Pancreas (tissue), 10 donors: ENCODE measurements around the gene LIPI. TPM values are rescaled to one million over a fixed set of nuclear protein-coding genes. Genes with fewer than 3 reads are reported as not detected.

Experiments used
- ATAC-seq, 4 donors: fragments of 200-7000 bp; cut with Tn5 transposase; one replicate each; pipeline versions ENCODE4 v1.8.0 to v1.9.1; 2020; ENCODE audit warnings: mild to moderate bottlenecking in 4 of 4, moderate library complexity in 4 of 4
- DNase-seq, 6 donors: peaks; one replicate each; pipeline ENCODE4 v3.0.0-alpha.2; 2020
- FAIRE-seq: peaks from 2 replicates; lab custom pipeline; 2012; peaks lifted over from hg19 to GRCh38; lab: Jason Lieb, UNC
- H3K27ac ChIP-seq, 4 donors: fragments of 200-600 bp; sonication (generic); 1 replicate in 3 of 4; 2 replicates in 1 of 4; pipeline versions ENCODE4 v1.5.0 to v1.8.0; 2020
- H3K27me3 ChIP-seq, 4 donors: fragments of 200-600 bp; one replicate each; pipeline ENCODE4 v1.8.0; 2021
- H3K36me3 ChIP-seq, 3 donors: fragments of 200-600 bp; sonication (generic) in 1 of 3; one replicate each; pipeline versions ENCODE4 v1.5.0 to v1.8.0; 2020 to 2021
- H3K4me1 ChIP-seq, 3 donors: fragments of 200-600 bp; one replicate each; pipeline ENCODE4 v1.8.0; 2021
- H3K4me3 ChIP-seq, 4 donors: fragments of 200-600 bp; sonication (generic) in 2 of 4; one replicate each; pipeline versions ENCODE4 v1.5.0 to v1.8.0; 2020 to 2021
- H3K9me3 ChIP-seq, 4 donors: fragments of 200-600 bp; one replicate each; pipeline ENCODE4 v1.8.0; 2021
- CTCF ChIP-seq, 4 donors: fragments of 200-600 bp; sonication (generic) in 3 of 4; IDR thresholded peaks; one replicate each; pipeline versions ENCODE4 v1.5.0 to v1.8.0; 2021; ENCODE audit warnings: antibody characterized with exemption in 4 of 4
- WGBS, 2 donors: extraction: QIAGEN DNeasy Blood & Tissue Kit; methylation state at CpG; one replicate each; pipeline ENCODE4 v1.1.7; 2013; 5-methylcytosine and 5-hydroxymethylcytosine counted together
- intact Hi-C, 3 donors: fragments of 100-400 bp; cut with DNase I; formaldehyde crosslinking; loops; one replicate each; pipeline versions ENCODE4 v1.11.1 to v1.14.2; 2022
- polyA plus RNA-seq, 2 donors: library from polyadenylated mRNA; stranded (reverse); fragments of 200-250 nt; gene quantifications; one replicate each; pipeline ENCODE4 v1.2.3, GENCODE V29; 2013
- total RNA-seq, 6 donors: library from RNA; stranded (reverse); fragmentation: NEBNext Ultra II Directional in 4 of 6; extraction: Animal tissue kit (Norgen Biotek cat#: 25700) in 4 of 6; gene quantifications; one replicate each; pipeline versions ENCODE4 v1.2.1 to v1.2.4, GENCODE V29; 2021 to 2023
- donor health status: healthy with polysubstance abuse.
- donor health status: DM: no; HTN: no; CAD: no; lungs with moderate emphysema.
- donor health status: DM: no; HTN: no; CAD: no.
- donor health status: control.
- donor health status: control.
- donor health status: Bipolar disorder and iron deficiency.
- donor health status: DM: yes; HTN: yes; CAD: no.
- donor health status: DM: no; HTN: no; CAD: no.
- donor health status: DM: no; HTN: no; CAD: no.
- donor health status: DM: yes; HTN: yes; CAD: no.

Gene LIPI
- total and polyA plus RNA-seq, 8 donors = not detected

- FAIRE-seq (no peak), ATAC-seq (no peak), DNase-seq (no peak)
- Histone ChIP-seq H3K36me3 (no peaks in the 10 kb centered on the region), H3K27ac (no peak overlapping the region), H3K4me1 (no peaks in the 10 kb centered on the region), H3K27me3 (peaks cover 0 to 6% (median 0%) of the 10 kb centered on the region in 4 donors), H3K4me3 (no peak overlapping the region), H3K9me3 (no peaks in the 10 kb centered on the region)
- TF ChIP-seq CTCF (IDR thresholded peaks at IDR 0.05) = no peak
- intact Hi-C loops = no loop called here
Observed at GRCh38 chr21:14244911-14245310, 34.2 kb upstream of the LIPI start.

- no peak for FAIRE-seq
- DNase-seq = no peak
Observed at GRCh38 chr21:14243874-14244273, 33.1 kb upstream of the LIPI start.

GRCh38 chr21:14243461-14243860, 32.7 kb upstream of the LIPI start:
- DNase-seq (no peak), FAIRE-seq (no peak), ATAC-seq (no peak)
- H3K9me3 ChIP-seq = no peaks in the 10 kb centered on the region
- 28 to 84% methylated on average over 1 of the region's 1 CpG for WGBS, 2 donors
- H3K27me3 ChIP-seq = peaks cover 0 to 6% (median 0%) of the 10 kb centered on the region in 4 donors
- intact Hi-C loops = no loop called here
- H3K27ac ChIP-seq = no peak overlapping the region
- TF ChIP-seq CTCF (IDR thresholded peaks at IDR 0.05) = no peak
- H3K4me1 ChIP-seq = no peaks in the 10 kb centered on the region
- no peaks in the 10 kb centered on the region for H3K36me3 ChIP-seq
- no peak overlapping the region for H3K4me3 ChIP-seq

More at GRCh38 chr21:14243874-14244273, 33.1 kb upstream of the LIPI start:
- peaks cover 0 to 6% (median 0%) of the 10 kb centered on the region in 4 donors for H3K27me3 ChIP-seq
- no peaks in the 10 kb centered on the region for H3K4me1 ChIP-seq
- intact Hi-C loops = no loop called here
- H3K4me3 ChIP-seq = no peak overlapping the region
- WGBS, 2 donors = 21 to 24% methylated on average over 2 of the region's 2 CpGs
- peak in 1 of 4 donors; percentile 27 for ATAC-seq
- H3K36me3 ChIP-seq = no peaks in the 10 kb centered on the region
- no peak for TF ChIP-seq CTCF (IDR thresholded peaks at IDR 0.05)
- H3K27ac ChIP-seq = no peak overlapping the region
- H3K9me3 ChIP-seq = no peaks in the 10 kb centered on the region

- no peak for FAIRE-seq
- WGBS, 2 donors = 19 to 32% methylated on average over 2 of the region's 2 CpGs
- DNase-seq = no peak
- intact Hi-C loops = no loop called here
- H3K36me3 ChIP-seq = no peaks in the 10 kb centered on the region
- no peaks in the 10 kb centered on the region for H3K27me3 ChIP-seq
- H3K4me1 ChIP-seq = no peaks in the 10 kb centered on the region
- H3K27ac ChIP-seq = no peak overlapping the region
- no peak overlapping the region for H3K4me3 ChIP-seq
- H3K9me3 ChIP-seq = no peaks in the 10 kb centered on the region
- no peak for ATAC-seq
- TF ChIP-seq CTCF (IDR thresholded peaks at IDR 0.05) = no peak
Observed at GRCh38 chr21:14241297-14241696, 30.5 kb upstream of the LIPI start.

- no peak overlapping the region for H3K27ac ChIP-seq
- no peaks in the 10 kb centered on the region for H3K9me3 ChIP-seq
- FAIRE-seq (no peak), ATAC-seq (no peak), DNase-seq (no peak)
- intact Hi-C loops = no loop called here
- no peak overlapping the region for H3K4me3 ChIP-seq
- no peaks in the 10 kb centered on the region for H3K36me3 ChIP-seq
- TF ChIP-seq CTCF (IDR thresholded peaks at IDR 0.05) = no peak
- H3K4me1 ChIP-seq = no peaks in the 10 kb centered on the region
- peaks cover 0 to 3% (median 0%) of the 10 kb centered on the region in 4 donors for H3K27me3 ChIP-seq
- WGBS, 2 donors = 79 to 94% methylated on average over 2 of the region's 2 CpGs
Observed at GRCh38 chr21:14239281-14239680, 28.5 kb upstream of the LIPI start.
